Peyer's patch (tissue), 4 donors: ENCODE results near the gene CHMP4B.

ENCODE experiments used
- POLR2A ChIP-seq, 2 donors: fragments of 450-650 bp; IDR thresholded peaks; one replicate each; pipeline ENCODE4 v1.5.1; 2017; ENCODE audit warnings: antibody characterized with exemption in 2 of 2, mild to moderate bottlenecking in 2 of 2, moderate library complexity in 2 of 2
- TF ChIP-seq, protein P1 (sequence below), 6 experiments: fragments of 450-650 bp in 4 of 6; fragments of 200-600 bp in 2 of 6; sonication (generic) in 1 of 6; IDR thresholded peaks; one replicate each; pipeline ENCODE4 v1.5.1; 2017 to 2019; ENCODE audit warnings: antibody characterized with exemption in 6 of 6, mild to moderate bottlenecking in 3 of 6, moderate library complexity in 1 of 6

GRCh38 chr20:33828326-33828844 lies 17.2 kb downstream of the CHMP4B start:
- TF ChIP-seq, protein P1, sequence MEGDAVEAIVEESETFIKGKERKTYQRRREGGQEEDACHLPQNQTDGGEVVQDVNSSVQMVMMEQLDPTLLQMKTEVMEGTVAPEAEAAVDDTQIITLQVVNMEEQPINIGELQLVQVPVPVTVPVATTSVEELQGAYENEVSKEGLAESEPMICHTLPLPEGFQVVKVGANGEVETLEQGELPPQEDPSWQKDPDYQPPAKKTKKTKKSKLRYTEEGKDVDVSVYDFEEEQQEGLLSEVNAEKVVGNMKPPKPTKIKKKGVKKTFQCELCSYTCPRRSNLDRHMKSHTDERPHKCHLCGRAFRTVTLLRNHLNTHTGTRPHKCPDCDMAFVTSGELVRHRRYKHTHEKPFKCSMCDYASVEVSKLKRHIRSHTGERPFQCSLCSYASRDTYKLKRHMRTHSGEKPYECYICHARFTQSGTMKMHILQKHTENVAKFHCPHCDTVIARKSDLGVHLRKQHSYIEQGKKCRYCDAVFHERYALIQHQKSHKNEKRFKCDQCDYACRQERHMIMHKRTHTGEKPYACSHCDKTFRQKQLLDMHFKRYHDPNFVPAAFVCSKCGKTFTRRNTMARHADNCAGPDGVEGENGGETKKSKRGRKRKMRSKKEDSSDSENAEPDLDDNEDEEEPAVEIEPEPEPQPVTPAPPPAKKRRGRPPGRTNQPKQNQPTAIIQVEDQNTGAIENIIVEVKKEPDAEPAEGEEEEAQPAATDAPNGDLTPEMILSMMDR (IDR thresholded peaks at IDR 0.05): no peak
- TF ChIP-seq POLR2A (IDR thresholded peaks at IDR 0.05): no peak
